K562 (cell line): Measurements from ENCODE around the gene CDKL5. TPM values are rescaled to one million over a fixed set of nuclear protein-coding genes. Genes with fewer than 3 reads are reported as not detected.

Experiments
- LARP7 ChIP-seq: fragments of 450-650 bp; IDR thresholded peaks from 2 replicates; pipeline ENCODE4 v1.6.1; 2016
- MECOM ChIP-seq: fragments of 250-450 bp; sonication (Bioruptor Pico); IDR thresholded peaks from 2 replicates; pipeline ENCODE4 v1.8.0; 2022; ENCODE audit warnings: inconsistent platforms
- RBBP5 ChIP-seq: fragments of 200-600 bp; sonication (generic); IDR thresholded peaks from 2 replicates; pipeline ENCODE4 v1.6.1; 2012; ENCODE audit warnings: borderline replicate concordance, mild to moderate bottlenecking, low read length, control low read depth, inconsistent platforms; ENCODE audit not compliant: insufficient read depth, poor library complexity, severe bottlenecking
- ZNF175 ChIP-seq: fragments of 200-800 bp; sonication (Bioruptor generic); IDR thresholded peaks from 2 replicates; pipeline ENCODE4 v1.6.1; 2016; ENCODE audit warnings: low read depth, mild to moderate bottlenecking, missing genetic modification characterization, missing compliant biosample characterization
- polyA plus RNA-seq, 8 experiments: library from polyadenylated mRNA; depleted of rRNA in 4 of 8; stranded (reverse) in 5 of 8; unstranded in 3 of 8; fragments of >200 nt; fragmentation: Nextera tagmentation in 2 of 8; fragmentation: Illumina TruSeq in 1 of 8; extraction: Ambion mirVana in 2 of 8; extraction: Trizol in 1 of 8; gene quantifications; 2 replicates each; pipeline versions ENCODE4 v1.2.1 to v1.2.3, GENCODE V29; 2011 to 2014; ENCODE audit warnings: inconsistent platforms in 1 of 8, missing spikeins in 1 of 8
- total RNA-seq, 7 experiments: library from RNA; depleted of rRNA in 6 of 7; stranded (reverse); fragments of >200 nt in 6 of 7; fragmentation: Illumina TruSeq in 2 of 7; extraction: Trizol in 2 of 7; gene quantifications; 2 replicates each; pipeline versions ENCODE4 v1.2.1 to v1.2.3, GENCODE V29; 2011 to 2021; ENCODE audit warnings: low replicate concordance in 1 of 7
- TF ChIP-seq, protein P1 (sequence below): fragments of 450-650 bp; IDR thresholded peaks from 2 replicates; pipeline ENCODE4 v1.6.1; 2016; ENCODE audit warnings: mild to moderate bottlenecking, moderate library complexity
- TF ChIP-seq, protein P2 (sequence below): fragments of 450-650 bp; IDR thresholded peaks from 2 replicates; pipeline ENCODE4 v1.6.1; 2016; ENCODE audit warnings: low read depth

Gene CDKL5
- total and polyA plus RNA-seq, 9 of the 15 experiments (the other 6 are each of a cell fraction or from before 2014, with no cell fraction given) = under 0.01 to 0.21 (median 0.04) TPM

DNA sequence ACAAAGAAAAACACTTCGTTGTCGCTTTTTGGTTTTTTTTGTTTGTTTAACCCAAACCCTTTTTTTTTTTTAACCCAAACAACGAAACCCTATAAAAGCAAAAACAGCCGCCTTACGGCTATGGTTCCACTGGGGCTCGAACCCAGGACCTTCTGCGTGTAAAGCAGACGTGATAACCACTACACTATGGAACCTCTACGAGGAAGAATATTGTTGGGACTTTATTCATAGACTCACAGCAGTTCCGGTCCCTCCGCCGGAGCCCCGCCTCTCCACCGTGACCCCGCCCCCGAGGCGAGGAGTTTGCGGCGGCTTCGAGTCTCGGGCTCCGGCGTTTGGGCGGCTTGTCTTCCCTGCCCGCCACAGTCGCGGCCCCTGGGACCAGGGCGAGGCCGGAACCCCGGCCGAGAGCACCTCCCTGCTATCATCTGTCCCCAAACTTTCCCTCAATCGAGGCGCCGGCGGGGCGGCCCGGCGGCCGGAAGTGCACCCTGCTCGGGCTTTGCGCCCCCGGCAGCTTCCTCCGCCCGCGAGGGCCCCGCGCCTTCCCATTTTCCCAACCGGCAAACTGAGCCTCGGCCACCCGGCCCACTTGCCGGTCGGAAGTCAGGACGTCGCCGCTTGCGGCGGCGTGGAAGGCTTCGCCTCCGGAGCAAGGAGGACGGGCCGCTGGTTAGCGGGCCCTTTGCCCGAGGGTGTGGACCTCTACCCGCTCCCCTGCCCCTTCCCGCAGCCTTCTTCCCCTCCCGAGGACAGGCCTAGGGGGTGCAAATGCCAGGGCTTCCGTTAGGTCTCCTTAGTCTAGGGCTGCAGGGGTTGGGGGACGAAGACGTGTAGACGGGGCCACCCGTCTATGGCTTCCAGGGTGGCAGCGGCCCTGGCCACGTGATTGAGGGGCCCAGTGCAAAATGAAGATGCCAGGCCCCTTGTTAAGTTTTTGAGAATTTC, 249.7 kb downstream of the CDKL5 start (continued):
- TF ChIP-seq, protein P1, sequence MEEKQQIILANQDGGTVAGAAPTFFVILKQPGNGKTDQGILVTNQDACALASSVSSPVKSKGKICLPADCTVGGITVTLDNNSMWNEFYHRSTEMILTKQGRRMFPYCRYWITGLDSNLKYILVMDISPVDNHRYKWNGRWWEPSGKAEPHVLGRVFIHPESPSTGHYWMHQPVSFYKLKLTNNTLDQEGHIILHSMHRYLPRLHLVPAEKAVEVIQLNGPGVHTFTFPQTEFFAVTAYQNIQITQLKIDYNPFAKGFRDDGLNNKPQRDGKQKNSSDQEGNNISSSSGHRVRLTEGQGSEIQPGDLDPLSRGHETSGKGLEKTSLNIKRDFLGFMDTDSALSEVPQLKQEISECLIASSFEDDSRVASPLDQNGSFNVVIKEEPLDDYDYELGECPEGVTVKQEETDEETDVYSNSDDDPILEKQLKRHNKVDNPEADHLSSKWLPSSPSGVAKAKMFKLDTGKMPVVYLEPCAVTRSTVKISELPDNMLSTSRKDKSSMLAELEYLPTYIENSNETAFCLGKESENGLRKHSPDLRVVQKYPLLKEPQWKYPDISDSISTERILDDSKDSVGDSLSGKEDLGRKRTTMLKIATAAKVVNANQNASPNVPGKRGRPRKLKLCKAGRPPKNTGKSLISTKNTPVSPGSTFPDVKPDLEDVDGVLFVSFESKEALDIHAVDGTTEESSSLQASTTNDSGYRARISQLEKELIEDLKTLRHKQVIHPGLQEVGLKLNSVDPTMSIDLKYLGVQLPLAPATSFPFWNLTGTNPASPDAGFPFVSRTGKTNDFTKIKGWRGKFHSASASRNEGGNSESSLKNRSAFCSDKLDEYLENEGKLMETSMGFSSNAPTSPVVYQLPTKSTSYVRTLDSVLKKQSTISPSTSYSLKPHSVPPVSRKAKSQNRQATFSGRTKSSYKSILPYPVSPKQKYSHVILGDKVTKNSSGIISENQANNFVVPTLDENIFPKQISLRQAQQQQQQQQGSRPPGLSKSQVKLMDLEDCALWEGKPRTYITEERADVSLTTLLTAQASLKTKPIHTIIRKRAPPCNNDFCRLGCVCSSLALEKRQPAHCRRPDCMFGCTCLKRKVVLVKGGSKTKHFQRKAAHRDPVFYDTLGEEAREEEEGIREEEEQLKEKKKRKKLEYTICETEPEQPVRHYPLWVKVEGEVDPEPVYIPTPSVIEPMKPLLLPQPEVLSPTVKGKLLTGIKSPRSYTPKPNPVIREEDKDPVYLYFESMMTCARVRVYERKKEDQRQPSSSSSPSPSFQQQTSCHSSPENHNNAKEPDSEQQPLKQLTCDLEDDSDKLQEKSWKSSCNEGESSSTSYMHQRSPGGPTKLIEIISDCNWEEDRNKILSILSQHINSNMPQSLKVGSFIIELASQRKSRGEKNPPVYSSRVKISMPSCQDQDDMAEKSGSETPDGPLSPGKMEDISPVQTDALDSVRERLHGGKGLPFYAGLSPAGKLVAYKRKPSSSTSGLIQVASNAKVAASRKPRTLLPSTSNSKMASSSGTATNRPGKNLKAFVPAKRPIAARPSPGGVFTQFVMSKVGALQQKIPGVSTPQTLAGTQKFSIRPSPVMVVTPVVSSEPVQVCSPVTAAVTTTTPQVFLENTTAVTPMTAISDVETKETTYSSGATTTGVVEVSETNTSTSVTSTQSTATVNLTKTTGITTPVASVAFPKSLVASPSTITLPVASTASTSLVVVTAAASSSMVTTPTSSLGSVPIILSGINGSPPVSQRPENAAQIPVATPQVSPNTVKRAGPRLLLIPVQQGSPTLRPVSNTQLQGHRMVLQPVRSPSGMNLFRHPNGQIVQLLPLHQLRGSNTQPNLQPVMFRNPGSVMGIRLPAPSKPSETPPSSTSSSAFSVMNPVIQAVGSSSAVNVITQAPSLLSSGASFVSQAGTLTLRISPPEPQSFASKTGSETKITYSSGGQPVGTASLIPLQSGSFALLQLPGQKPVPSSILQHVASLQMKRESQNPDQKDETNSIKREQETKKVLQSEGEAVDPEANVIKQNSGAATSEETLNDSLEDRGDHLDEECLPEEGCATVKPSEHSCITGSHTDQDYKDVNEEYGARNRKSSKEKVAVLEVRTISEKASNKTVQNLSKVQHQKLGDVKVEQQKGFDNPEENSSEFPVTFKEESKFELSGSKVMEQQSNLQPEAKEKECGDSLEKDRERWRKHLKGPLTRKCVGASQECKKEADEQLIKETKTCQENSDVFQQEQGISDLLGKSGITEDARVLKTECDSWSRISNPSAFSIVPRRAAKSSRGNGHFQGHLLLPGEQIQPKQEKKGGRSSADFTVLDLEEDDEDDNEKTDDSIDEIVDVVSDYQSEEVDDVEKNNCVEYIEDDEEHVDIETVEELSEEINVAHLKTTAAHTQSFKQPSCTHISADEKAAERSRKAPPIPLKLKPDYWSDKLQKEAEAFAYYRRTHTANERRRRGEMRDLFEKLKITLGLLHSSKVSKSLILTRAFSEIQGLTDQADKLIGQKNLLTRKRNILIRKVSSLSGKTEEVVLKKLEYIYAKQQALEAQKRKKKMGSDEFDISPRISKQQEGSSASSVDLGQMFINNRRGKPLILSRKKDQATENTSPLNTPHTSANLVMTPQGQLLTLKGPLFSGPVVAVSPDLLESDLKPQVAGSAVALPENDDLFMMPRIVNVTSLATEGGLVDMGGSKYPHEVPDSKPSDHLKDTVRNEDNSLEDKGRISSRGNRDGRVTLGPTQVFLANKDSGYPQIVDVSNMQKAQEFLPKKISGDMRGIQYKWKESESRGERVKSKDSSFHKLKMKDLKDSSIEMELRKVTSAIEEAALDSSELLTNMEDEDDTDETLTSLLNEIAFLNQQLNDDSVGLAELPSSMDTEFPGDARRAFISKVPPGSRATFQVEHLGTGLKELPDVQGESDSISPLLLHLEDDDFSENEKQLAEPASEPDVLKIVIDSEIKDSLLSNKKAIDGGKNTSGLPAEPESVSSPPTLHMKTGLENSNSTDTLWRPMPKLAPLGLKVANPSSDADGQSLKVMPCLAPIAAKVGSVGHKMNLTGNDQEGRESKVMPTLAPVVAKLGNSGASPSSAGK = peak; percentile 36; the same call in 1 of the 2 replicates
- TF ChIP-seq, protein P2, sequence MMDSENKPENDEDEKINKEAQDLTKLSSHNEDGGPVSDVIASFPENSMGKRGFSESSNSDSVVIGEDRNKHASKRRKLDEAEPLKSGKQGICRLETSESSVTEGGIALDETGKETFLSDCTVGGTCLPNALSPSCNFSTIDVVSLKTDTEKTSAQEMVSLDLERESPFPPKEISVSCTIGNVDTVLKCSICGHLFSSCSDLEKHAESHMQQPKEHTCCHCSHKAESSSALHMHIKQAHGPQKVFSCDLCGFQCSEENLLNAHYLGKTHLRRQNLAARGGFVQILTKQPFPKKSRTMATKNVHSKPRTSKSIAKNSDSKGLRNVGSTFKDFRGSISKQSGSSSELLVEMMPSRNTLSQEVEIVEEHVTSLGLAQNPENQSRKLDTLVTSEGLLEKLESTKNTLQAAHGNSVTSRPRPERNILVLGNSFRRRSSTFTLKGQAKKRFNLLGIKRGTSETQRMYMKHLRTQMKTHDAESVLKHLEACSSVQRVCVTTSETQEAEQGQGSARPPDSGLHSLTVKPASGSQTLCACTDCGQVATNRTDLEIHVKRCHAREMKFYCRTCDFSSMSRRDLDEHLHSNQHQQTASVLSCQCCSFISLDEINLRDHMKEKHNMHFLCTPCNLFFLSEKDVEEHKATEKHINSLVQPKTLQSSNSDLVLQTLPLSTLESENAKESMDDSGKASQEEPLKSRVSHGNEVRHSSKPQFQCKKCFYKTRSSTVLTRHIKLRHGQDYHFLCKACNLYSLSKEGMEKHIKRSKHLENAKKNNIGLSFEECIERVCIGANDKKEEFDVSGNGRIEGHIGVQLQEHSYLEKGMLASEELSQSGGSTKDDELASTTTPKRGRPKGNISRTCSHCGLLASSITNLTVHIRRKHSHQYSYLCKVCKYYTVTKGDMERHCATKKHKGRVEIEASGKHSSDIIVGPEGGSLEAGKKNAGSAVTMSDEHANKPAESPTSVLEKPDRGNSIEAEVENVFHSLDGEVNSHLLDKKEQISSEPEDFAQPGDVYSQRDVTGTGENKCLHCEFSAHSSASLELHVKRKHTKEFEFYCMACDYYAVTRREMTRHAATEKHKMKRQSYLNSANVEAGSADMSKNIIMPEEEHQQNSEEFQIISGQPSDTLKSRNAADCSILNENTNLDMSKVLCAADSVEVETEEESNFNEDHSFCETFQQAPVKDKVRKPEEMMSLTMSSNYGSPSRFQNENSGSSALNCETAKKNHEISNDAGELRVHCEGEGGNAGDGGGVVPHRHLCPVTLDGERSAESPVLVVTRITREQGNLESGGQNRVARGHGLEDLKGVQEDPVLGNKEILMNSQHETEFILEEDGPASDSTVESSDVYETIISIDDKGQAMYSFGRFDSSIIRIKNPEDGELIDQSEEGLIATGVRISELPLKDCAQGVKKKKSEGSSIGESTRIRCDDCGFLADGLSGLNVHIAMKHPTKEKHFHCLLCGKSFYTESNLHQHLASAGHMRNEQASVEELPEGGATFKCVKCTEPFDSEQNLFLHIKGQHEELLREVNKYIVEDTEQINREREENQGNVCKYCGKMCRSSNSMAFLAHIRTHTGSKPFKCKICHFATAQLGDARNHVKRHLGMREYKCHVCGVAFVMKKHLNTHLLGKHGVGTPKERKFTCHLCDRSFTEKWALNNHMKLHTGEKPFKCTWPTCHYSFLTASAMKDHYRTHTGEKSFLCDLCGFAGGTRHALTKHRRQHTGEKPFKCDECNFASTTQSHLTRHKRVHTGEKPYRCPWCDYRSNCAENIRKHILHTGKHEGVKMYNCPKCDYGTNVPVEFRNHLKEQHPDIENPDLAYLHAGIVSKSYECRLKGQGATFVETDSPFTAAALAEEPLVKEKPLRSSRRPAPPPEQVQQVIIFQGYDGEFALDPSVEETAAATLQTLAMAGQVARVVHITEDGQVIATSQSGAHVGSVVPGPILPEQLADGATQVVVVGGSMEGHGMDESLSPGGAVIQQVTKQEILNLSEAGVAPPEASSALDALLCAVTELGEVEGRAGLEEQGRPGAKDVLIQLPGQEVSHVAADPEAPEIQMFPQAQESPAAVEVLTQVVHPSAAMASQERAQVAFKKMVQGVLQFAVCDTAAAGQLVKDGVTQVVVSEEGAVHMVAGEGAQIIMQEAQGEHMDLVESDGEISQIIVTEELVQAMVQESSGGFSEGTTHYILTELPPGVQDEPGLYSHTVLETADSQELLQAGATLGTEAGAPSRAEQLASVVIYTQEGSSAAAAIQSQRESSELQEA = peak; percentile 68
- TF ChIP-seq MECOM (CRISPR knock-in tag) = no peak
- TF ChIP-seq LARP7 = no peak
- peak; percentile 88 for TF ChIP-seq ZNF175 (CRISPR knock-in tag)
- peak; percentile 100 for TF ChIP-seq RBBP5
